GM08714 (cell line): ENCODE measurements around the gene MDFI.

Experiments used
- H3K4me3 ChIP-seq: fragments of 200-500 bp; sonication (Bioruptor generic); 2 replicates; pipeline ENCODE4 v1.5.1; 2014; ENCODE audit warnings: mild to moderate bottlenecking, low read length, inconsistent platforms
- ZNF274 ChIP-seq: IDR thresholded peaks from 2 replicates; pipeline ENCODE4 v1.6.1; 2012; ENCODE audit warnings: mild to moderate bottlenecking, low read depth, low read length

Gene MDFI

DNA sequence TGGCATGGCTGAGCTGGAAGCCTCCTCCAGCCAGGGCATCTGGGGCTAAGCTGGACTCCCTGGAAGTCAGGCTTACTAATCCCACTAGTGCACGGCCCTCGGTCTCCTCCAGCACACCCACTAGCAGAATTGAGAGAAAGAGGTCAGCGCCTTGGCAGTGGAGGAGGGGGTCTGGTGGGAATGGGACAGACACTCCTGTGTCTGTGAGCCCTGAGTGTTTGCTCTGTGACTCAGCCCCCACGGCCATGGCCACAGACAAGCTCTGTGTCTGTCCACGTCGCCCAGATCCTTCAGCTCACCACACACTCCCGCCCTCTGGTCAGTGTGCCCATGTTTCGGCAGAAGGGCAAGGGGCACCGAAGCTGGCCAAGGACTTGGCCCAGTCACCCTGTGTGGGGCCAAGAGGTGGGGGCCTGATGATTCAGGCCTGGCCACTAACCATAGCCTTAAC is 8.8 kb downstream of the MDFI start:
- H3K4me3 ChIP-seq, result no peak overlapping the region
- no peak for TF ChIP-seq ZNF274

DNA sequence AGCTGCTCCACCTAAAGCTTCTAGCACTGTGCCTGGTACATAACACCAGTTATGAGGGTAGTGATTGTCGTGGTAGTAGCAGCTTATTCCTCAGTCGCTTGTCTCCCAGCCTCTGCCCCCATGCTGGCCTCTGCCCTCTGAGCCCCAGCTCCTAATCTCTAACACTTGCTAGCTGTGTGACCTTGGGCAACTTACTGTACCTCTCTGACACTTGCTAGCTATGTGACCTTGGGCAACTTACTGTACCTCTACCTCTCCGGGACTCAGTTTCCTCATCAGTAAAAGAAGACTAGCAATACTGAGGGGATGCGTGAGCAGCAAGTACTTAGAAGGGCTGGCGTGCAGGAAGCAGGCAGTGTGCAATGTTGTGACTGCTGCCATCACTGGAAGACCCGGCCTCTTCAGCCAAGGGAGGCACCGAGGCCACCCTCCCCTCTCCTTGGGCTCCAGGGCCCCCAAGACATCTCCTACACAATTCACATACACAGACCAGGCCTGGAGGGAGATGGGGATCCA is 9.9 kb downstream of the MDFI start:
- H3K4me3 ChIP-seq, result no peak overlapping the region
- TF ChIP-seq ZNF274, result no peak

DNA sequence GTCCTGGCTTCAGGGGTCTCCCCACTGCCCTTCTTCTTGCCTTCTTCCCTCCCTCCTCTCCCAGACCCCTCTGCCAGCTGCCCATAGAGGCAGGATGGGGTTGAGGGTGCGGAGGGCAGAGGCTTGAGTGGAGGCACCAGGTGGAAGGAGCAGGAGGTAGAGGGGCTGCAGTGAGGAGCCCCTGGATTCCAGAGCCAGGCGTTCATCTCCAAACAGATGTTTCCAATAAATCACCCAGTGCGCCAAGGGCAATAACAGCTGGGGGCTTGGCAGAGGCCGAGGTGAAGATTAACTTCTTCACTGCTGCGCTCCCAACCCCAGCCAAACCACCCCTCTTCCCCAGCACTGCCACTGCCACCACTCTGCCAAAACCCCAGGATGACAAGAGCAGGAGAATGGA is 10.7 kb downstream of the MDFI start:
- H3K4me3 ChIP-seq, result no peak overlapping the region
- TF ChIP-seq ZNF274, result no peak

DNA sequence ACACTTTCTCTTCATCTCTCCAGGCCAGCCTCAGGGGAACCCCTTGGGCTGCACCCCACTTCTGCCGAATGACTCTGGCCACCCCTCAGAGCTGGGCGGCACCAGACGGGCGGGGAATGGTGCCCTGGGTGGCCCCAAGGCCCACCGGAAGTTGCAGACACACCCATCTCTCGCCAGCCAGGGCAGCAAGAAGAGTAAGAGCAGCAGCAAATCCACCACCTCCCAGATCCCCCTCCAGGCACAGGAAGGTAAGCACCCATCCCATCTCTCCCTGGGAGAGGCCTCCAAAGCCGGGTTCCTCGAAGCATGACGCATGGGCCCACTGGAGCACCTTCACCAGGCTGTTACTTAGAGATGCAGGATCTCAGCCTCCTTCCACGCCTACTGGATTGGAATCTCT is 11.3 kb downstream of the MDFI start:
- TF ChIP-seq ZNF274, result no peak
- no peak overlapping the region for H3K4me3 ChIP-seq

DNA sequence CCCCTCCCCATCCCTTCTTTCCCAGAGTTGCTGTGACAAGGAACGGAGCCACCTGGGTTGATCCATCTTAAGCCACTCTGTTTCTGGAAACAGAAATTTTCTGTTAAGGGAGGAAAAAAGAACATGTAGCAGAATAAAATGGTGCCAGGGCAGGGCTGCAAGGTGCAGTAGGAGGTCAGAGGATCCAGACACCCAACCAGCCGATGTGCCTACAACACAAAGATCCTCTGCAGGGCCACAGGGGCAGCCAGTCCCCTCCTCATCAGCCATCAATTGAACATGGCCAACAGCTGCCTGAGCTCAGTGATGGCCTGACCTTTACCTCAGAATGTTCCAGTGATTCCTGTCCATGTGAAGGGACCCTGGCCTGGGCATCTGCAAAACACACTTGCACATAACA is 11.9 kb downstream of the MDFI start:
- no peak for TF ChIP-seq ZNF274
- no peak overlapping the region for H3K4me3 ChIP-seq

DNA sequence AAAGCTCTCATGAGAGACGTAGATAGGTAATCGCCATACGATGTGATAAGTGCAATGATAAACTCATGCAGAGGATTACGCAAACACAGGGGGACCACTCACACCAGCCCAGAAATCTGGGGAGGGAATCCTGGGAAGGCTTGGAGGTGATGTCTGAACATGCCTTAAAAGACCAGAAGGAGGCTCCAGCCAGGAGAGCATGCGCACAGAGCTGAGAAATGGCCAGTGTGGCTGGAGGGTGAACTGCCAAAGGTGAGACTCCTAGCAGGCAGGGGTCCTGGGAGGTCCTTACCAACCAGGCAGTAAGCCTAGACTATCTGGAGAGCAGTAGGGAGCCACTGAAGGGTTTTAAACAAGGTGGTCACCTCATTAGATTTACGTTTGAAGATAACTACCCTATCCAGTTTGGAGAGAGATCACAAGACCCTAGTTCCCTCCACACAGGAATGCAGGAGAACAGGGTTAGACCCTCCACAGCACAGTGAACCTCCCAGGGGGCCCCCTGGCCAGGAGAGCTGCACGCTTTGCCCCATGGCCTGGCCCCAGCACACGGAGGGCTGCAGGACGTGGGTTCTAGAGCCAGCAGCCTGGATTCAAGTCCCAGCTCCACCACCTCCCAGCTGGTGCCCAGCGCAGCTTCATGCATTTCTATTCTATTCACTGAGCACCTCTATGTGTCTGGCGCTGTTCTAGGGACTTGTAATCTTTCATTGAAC is 13.1 kb downstream of the MDFI start:
- H3K4me3 ChIP-seq, result no peak overlapping the region
- TF ChIP-seq ZNF274, result no peak

DNA sequence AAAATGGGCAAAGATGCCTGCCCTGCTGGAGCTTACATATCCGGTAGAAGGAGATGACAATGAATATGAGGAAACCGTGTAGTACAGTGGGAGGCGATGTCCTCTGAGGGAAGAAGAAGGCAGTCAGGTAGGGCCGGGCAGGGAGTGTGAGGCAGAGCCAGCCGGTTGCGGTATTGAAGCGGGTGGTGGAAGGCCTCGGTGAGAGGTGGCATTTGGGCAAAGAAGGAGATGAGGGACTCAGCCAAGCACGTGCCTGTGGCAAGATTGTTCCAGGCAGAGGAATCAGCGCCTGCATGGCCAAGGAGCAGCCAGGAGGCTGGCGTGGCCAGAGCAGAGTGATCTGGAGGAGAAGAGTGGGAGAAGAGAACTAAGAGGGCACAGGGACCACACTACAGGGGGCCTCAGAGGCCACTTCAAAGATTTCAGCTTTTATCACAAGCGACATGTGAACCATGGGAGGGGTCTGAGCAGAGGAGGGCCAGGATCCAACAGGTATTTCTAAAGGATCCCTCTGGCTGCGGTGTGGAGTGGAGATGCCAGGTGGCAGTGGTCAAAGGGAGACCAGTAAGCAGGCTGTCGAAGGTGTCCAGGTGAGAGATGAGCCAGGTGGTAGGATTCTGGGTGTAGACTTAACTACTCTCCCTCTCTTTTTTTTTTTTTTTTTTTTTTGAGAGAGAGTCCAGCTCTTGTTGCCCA is 13.8 kb downstream of the MDFI start:
- H3K4me3 ChIP-seq, result no peak overlapping the region
- TF ChIP-seq ZNF274, result no peak

DNA sequence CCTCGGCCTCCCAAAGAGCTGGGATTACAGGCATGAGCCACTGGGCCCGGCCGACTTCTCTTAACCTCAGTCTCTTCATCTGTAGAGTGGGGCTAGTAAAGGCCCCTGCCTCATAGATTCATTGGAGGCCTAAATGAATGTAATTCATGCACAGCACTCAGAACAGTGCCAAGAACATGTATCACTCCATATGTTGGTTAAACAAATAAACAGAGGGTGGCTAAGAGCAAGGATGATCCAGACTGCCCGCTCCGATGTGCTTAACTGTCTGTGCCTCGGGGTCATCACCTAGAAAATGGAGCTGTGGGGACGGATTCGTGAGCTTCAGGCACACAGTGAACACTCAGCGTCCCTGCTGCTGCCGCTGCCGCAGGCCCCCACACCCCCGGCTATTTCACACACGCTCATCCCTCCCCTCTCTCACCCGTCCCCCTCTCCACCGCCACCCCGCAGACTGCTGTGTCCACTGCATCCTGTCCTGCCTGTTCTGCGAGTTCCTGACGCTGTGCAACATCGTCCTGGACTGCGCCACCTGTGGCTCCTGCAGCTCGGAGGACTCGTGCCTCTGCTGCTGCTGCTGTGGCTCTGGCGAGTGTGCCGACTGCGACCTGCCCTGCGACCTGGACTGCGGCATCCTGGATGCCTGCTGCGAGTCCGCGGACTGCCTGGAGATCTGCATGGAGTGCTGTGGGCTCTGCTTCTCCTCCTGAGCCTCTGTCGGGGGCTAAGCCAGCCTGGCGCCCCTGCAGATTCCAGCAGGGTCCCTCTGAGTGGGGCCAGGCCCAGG is 14.8 kb downstream of the MDFI start:
- no peak overlapping the region for H3K4me3 ChIP-seq
- TF ChIP-seq ZNF274, result no peak

DNA sequence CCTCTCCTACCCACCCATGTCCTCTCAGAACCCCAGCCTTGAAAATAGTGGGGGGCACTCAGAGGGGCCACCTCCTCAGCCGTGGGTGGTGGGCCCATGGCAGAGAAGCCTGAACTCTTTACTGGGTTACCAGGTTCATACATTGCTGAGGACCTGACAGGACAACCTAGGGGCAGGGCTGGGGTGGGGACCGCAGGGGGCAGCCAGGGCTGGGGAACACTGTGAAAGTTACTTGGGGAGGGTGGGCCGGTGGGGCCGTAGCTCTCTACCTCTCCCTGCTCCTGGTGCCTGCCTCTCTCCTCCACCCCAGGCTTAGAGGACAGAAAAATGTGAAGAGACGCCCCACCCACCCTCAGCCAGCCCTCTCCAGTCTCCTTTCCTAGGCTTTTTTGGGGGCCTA is 15.4 kb downstream of the MDFI start:
- H3K4me3 ChIP-seq, result no peak overlapping the region
- TF ChIP-seq ZNF274, result no peak

DNA sequence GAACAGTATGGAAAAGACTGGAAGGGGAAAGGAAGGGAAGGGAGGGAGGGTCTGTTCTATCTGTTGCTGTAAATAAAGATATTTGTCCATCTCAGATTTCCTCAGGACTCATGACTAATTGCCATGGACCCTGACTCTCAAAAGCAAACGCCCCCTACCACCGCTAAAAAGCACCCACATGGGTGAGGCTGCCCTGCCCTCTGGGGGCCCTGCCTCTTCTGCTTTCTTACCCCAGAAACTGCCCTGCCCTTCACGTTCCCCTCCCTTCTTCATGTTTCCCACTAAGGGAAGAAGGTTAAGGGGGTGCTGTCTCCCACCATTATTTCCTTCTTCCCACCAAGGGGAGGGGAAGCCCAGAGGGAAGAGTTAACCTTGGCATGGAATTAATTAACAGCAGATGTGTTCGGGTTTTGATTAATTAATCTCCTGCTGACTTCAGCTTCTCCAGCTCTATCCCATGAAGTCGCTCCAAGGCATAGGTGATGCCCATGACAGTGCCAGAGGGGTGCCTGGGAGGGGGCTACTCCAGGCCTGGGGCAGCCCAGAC is 16.0 kb downstream of the MDFI start:
- TF ChIP-seq ZNF274, result no peak
- H3K4me3 ChIP-seq, result no peak overlapping the region

DNA sequence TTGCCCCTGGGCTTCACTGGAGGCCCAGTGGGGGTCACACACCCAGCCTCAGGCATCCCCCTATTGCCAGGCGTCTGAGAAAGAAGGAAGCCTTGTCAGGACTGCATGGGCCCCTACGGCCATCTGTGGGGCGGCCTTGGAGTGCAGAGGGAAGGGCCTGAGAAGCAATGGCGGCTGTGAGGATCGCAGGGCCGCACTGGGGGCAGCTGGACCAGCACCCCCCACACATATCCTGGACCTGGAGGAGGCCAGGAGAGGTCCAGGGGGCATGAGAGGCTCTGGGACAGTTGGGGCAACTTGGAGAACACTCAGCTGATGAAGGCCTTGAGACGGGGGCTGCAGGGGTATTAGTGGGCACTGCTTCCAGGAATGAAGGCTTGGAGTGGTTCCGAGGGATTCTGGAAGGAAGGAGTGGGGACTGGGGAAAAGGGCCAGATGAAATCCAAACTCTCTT is 16.5 kb downstream of the MDFI start:
- no peak for TF ChIP-seq ZNF274
- H3K4me3 ChIP-seq, result no peak overlapping the region

DNA sequence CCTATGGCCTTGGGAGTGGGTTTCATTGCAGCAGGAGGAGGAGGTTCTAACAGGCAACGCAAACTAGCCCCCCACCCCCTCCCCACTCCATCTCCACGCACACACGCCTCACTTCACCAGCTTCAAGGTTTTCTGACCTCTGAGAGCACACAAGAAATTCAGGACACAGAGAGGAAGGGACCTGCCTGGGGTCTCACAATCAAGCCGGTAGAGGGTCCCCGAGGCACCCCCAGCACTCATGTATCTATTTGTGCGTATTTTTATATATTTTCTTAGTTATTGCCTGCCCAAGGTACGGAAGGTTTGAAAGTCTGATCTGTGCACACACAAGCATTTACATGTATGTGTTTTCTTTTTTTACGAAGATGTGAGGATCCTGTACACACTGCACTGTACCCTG is 16.9 kb downstream of the MDFI start:
- no peak for TF ChIP-seq ZNF274
- no peak overlapping the region for H3K4me3 ChIP-seq

DNA sequence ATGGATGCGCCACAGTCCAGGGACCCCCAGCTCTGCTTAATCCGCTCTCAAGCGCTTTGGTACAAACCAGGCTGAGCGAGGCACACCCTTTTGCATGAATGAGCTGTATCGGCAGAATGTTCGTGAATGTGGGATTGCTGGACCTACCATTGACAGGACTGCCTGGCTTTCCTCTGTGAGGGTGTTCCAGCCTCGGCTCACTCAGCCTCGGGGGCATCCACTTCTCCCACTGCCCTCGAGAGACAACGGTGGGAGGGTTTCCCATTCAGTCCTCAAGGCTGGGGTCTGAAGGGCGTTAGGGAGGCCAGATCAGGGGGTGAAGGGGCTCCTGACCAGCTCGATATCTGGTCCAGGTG is 17.4 kb downstream of the MDFI start:
- TF ChIP-seq ZNF274, result no peak
- H3K4me3 ChIP-seq, result no peak overlapping the region

DNA sequence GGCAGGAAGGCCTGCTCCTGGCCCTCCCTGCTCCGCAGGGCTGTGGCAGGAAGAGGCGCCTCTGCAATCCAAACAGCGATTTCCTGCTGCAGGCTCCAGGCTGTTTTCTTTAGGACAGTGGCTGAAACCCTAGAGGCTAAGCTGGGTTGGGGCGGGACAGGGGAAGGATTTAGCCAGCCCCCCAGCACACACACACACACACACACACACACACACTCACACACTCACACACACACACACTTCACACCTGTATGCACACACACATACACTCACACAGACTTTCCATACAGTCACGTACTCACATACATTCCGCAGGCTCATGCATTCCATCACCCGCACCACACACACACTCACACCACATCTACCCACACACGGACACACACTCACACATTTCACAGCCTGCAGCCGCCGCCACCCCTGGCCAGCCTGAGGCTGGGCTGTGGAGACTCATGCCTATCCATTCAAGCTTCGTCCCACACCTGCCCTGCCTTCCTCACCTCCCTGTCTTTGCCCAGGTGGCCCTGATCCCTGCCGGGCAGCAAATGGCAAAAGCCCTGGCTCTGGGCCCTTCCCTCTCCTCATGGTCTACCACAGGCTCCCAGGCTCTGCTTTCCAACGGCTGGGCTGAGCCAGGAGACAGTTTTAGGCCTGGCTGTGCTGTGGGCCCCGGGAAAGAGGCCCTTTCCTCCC is 17.9 kb downstream of the MDFI start:
- TF ChIP-seq ZNF274, result no peak
- no peak overlapping the region for H3K4me3 ChIP-seq
